HG03097 (cell line): Measurements from ENCODE around the gene OR5AU1.

Experiments used
- ATAC-seq: cut with Tn5 transposase; IDR thresholded peaks from one replicate; pipeline ENCODE4 v1.9.1; 2021; ENCODE audit not compliant: unreplicated experiment, low FRiP score

Gene OR5AU1

GRCh38 chr14:21109377-21110138 is 46.3 kb downstream of the OR5AU1 start:
- no peak for ATAC-seq

GRCh38 chr14:21108791-21109190 is 47.1 kb downstream of the OR5AU1 start:
- ATAC-seq, result no peak

- ATAC-seq, result no peak
Observed at GRCh38 chr14:21107283-21107800, 48.5 kb downstream of the OR5AU1 start.

GRCh38 chr14:21106498-21107282 is 49.2 kb downstream of the OR5AU1 start:
- ATAC-seq, result no peak

- ATAC-seq, result no peak
Observed at GRCh38 chr14:21106176-21106497, 49.7 kb downstream of the OR5AU1 start.

GRCh38 chr14:21105095-21105494 is 50.8 kb downstream of the OR5AU1 start:
- ATAC-seq, result no peak
